ENCODE measurements around the gene PCYT1A.

The PCYT1A gene

GRCh38 chr3:196270499-196270898 is 17.0 kb downstream of the PCYT1A start:
- no peak for TF ChIP-seq CTCF (IDR thresholded peaks at IDR 0.05; ENCODE audit: extremely low read depth, missing control alignments)
- no peak for DNase-seq (ENCODE audit: low spot score)

- TF ChIP-seq CTCF (IDR thresholded peaks at IDR 0.05; ENCODE audit: extremely low read depth, missing control alignments), result no peak
- DNase-seq (ENCODE audit: low spot score), result no peak
Measured at GRCh38 chr3:196268284-196269163, 19.0 kb downstream of the PCYT1A start.

- DNase-seq (ENCODE audit: low spot score), result no peak
- TF ChIP-seq CTCF (IDR thresholded peaks at IDR 0.05; ENCODE audit: extremely low read depth, missing control alignments), result no peak
Measured at GRCh38 chr3:196263819-196264218, 23.7 kb downstream of the PCYT1A start.

GRCh38 chr3:196260784-196261183 is 26.7 kb downstream of the PCYT1A start:
- no peak for DNase-seq (ENCODE audit: low spot score)
- no peak for TF ChIP-seq CTCF (IDR thresholded peaks at IDR 0.05; ENCODE audit: extremely low read depth, missing control alignments)

- no peak for DNase-seq (ENCODE audit: low spot score)
- TF ChIP-seq CTCF (IDR thresholded peaks at IDR 0.05; ENCODE audit: extremely low read depth, missing control alignments), result no peak
Measured at GRCh38 chr3:196255776-196256175, 31.8 kb downstream of the PCYT1A start.

- TF ChIP-seq CTCF (IDR thresholded peaks at IDR 0.05; ENCODE audit: extremely low read depth, missing control alignments), result no peak
- no peak for DNase-seq (ENCODE audit: low spot score)
Measured at GRCh38 chr3:196254376-196255283, 32.9 kb downstream of the PCYT1A start.

GRCh38 chr3:196251918-196252317 is 35.6 kb downstream of the PCYT1A start:
- TF ChIP-seq CTCF (IDR thresholded peaks at IDR 0.05; ENCODE audit: extremely low read depth, missing control alignments), result no peak
- DNase-seq (ENCODE audit: low spot score), result no peak

Data from GM20000 (cell line).